ENCODE data around the gene RCL1. TPM values are rescaled to one million over a fixed set of nuclear protein-coding genes. Genes with fewer than 3 reads are reported as not detected.

The RCL1 gene
- total and polyA plus RNA-seq, 8 donors: 11.3 to 153 (median 21.9) TPM

DNA sequence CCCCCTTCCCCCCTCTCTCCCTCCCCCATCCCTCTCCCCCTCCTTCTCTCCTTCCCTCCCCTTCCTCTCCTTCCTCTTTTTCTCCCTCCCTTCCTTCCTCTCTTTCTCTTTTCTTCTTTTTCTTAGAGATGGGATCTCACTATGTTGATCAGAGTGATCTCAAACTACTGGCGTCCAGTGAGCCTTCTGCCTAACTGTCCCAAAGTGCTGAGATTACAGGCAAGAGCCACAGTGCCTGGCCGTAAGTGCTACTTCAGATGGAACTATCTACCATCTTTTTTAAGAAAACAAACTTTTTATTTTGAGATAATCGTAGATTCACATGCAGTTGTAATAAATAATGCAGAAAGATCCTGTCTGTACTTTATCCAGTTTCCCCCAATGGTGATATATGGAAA, 6.3 kb downstream of the RCL1 start:
- H3K9me3 ChIP-seq: no peaks in the 10 kb centered on the region
- H3K4me1 ChIP-seq: peaks cover 0 to 23% (median 9%) of the 10 kb centered on the region in 3 donors
- TF ChIP-seq, protein P1, sequence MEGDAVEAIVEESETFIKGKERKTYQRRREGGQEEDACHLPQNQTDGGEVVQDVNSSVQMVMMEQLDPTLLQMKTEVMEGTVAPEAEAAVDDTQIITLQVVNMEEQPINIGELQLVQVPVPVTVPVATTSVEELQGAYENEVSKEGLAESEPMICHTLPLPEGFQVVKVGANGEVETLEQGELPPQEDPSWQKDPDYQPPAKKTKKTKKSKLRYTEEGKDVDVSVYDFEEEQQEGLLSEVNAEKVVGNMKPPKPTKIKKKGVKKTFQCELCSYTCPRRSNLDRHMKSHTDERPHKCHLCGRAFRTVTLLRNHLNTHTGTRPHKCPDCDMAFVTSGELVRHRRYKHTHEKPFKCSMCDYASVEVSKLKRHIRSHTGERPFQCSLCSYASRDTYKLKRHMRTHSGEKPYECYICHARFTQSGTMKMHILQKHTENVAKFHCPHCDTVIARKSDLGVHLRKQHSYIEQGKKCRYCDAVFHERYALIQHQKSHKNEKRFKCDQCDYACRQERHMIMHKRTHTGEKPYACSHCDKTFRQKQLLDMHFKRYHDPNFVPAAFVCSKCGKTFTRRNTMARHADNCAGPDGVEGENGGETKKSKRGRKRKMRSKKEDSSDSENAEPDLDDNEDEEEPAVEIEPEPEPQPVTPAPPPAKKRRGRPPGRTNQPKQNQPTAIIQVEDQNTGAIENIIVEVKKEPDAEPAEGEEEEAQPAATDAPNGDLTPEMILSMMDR (IDR thresholded peaks at IDR 0.05): no peak
- no peak overlapping the region for H3K27ac ChIP-seq
- H3K27me3 ChIP-seq: no peaks in the 10 kb centered on the region
- FAIRE-seq (no peak), DNase-seq (no peak), ATAC-seq (no peak)
- H3K36me3 ChIP-seq: no peaks in the 10 kb centered on the region
- WGBS, 2 donors: 77 to 89% methylated on average over 3 of the region's 3 CpGs
- intact Hi-C loops (cut with DNase I): no loop called here
- no peak overlapping the region for H3K4me3 ChIP-seq

DNA sequence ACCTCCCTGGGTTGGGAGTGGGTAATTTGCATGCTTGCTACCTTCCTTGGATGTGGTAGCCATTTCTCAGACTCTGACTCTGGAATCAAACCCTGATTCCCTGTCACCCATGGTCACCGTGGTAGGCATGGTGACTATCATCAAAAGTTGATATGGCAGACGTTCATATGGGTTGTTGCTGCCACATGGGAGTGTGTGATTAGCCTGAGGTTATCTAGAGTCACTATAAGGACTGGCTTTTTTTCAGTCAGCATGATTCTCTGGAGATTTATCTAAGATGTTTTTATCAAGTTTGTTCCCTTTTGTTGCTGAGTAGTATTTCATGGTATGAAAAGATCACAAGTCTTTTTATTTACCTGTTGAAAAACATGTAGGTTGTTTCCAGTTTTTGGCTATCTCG, 7.0 kb downstream of the RCL1 start:
- intact Hi-C loops (cut with DNase I): no loop called here
- Histone ChIP-seq H3K4me1 (peaks cover 0 to 20% (median 4%) of the 10 kb centered on the region in 3 donors), H3K9me3 (no peaks in the 10 kb centered on the region), H3K36me3 (no peaks in the 10 kb centered on the region), H3K27me3 (no peaks in the 10 kb centered on the region), H3K4me3 (no peak overlapping the region), H3K27ac (no peak overlapping the region)
- WGBS, 2 donors: 36 to 45% methylated on average over 3 of the region's 3 CpGs
- ATAC-seq: peak in 3 of 4 donors; percentile 26 to 65 (median 46)
- no peak for FAIRE-seq
- DNase-seq: no peak
- TF ChIP-seq, protein P1 (IDR thresholded peaks at IDR 0.05): no peak

DNA sequence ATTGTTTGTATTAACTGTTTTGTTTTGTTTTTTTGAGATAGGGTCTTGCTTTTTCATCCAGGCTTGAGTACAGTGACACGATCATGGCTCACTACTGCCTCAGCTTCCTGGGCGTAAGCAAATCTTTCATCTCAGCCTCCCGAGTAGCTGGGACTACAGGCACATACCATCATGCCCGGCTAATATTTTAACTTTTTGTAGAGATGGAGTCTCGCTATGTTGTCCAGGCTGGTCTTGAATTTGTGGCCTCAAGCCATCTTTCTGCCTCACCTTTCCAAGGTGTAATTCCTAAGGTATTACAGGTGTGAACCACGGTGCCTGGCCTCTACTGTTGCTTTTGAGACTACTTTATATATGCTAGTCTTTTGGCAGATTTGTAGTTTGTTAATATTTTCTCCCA, 8.4 kb downstream of the RCL1 start:
- intact Hi-C loops (cut with DNase I): no loop called here
- no peak for FAIRE-seq
- WGBS, 2 donors: 96% methylated on average over 6 of the region's 6 CpGs
- Histone ChIP-seq H3K9me3 (no peaks in the 10 kb centered on the region), H3K27ac (no peak overlapping the region), H3K4me1 (peaks cover 0 to 20% (median 4%) of the 10 kb centered on the region in 3 donors), H3K36me3 (no peaks in the 10 kb centered on the region), H3K4me3 (no peak overlapping the region), H3K27me3 (no peaks in the 10 kb centered on the region)
- TF ChIP-seq, protein P1 (IDR thresholded peaks at IDR 0.05): no peak
- no peak for ATAC-seq
- DNase-seq: no peak

DNA sequence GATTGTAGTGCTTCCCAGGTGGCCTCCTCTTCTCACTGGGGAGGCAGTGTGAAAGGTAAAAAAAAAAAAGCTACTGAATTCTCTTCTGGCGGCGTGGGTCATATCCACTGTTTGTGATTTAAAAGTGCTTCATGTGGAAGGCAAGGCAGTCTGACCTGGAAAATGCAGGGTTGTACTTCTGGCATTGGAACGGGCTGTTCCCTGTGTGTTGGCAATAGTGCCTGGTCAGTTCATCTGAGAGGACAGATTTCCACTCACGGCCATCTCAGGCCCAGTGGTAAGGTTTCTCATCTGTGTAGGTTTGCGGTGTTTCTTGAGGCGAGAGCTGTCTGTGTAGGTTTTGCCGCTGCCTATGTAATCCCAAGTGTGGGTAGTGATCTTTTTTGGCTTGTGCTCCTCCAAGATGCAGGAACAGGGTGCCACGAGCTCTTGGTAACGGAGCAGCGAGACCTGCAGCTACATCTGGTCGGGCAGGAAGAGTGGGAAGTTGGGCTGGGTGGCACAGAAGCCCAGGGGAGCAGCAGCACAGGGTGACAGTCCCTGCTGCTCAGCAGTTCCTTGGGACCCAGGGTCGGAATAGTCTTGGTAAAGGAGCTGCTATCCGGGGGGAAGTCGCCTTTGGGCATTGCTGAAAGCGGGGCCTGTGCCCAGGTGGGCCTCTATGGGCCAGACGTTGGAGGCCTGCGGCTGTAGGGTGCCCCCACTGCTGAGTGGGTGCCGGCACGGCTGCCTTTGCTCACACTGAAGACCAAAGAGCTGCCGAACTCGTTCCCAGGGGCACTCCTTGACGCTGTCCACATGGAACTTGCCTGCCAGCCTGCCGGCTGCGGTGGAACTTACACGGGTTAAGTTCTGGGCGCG, 11.2 kb downstream of the RCL1 start:
- FAIRE-seq: no peak
- Histone ChIP-seq H3K9me3 (no peaks in the 10 kb centered on the region), H3K27me3 (no peaks in the 10 kb centered on the region), H3K4me1 (peaks cover 0 to 10% (median 0%) of the 10 kb centered on the region in 3 donors), H3K36me3 (no peaks in the 10 kb centered on the region), H3K4me3 (no peak overlapping the region), H3K27ac (no peak overlapping the region)
- WGBS, 2 donors: 93 to 96% methylated on average over 27 of the region's 27 CpGs
- peak in 1 of 6 donors; percentile 63 for DNase-seq
- intact Hi-C loops (cut with DNase I): no loop called here
- TF ChIP-seq, protein P1 (IDR thresholded peaks at IDR 0.05): no peak
- ATAC-seq: no peak

DNA sequence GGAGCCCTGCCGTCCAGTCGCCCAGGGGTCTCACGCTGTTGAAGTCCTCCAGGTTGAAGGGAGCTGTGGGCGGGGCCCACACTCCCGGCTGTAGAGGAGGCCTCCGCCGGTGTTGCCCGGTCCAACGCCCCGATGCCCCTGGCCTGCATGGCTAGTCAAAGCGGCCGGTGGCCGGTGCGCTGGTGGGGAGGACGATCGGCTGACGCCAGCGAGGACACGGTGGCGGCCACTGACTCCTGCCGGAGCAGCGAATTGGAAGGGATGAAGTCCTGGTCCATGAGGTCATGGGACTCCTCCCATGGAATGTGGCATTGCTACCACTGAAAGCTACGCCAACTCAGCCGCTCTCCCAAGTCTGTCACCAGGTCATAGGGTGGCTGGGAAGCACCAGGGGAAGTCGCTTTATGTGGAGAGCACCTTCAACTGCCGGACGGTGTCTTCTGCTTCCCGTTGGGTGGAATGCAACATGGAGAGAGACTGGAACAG, 11.8 kb downstream of the RCL1 start:
- TF ChIP-seq, protein P1 (IDR thresholded peaks at IDR 0.05): no peak
- Histone ChIP-seq H3K27ac (no peak overlapping the region), H3K4me1 (peaks cover 0 to 5% (median 0%) of the 10 kb centered on the region in 3 donors), H3K9me3 (no peaks in the 10 kb centered on the region), H3K4me3 (no peak overlapping the region), H3K27me3 (no peaks in the 10 kb centered on the region), H3K36me3 (no peaks in the 10 kb centered on the region)
- intact Hi-C loops (cut with DNase I): no loop called here
- ATAC-seq (no peak), FAIRE-seq (no peak), DNase-seq (no peak)
- WGBS, 2 donors: 96 to 98% methylated on average over 28 of the region's 28 CpGs

Measured in pancreas (tissue), 10 donors.